ENCODE results near the gene SERPINA3.

GRCh38 chr14:94631536-94632304, 19.5 kb downstream of the SERPINA3 start:
- TF ChIP-seq, protein P1, sequence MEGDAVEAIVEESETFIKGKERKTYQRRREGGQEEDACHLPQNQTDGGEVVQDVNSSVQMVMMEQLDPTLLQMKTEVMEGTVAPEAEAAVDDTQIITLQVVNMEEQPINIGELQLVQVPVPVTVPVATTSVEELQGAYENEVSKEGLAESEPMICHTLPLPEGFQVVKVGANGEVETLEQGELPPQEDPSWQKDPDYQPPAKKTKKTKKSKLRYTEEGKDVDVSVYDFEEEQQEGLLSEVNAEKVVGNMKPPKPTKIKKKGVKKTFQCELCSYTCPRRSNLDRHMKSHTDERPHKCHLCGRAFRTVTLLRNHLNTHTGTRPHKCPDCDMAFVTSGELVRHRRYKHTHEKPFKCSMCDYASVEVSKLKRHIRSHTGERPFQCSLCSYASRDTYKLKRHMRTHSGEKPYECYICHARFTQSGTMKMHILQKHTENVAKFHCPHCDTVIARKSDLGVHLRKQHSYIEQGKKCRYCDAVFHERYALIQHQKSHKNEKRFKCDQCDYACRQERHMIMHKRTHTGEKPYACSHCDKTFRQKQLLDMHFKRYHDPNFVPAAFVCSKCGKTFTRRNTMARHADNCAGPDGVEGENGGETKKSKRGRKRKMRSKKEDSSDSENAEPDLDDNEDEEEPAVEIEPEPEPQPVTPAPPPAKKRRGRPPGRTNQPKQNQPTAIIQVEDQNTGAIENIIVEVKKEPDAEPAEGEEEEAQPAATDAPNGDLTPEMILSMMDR (IDR thresholded peaks at IDR 0.05): no peak
- TF ChIP-seq POLR2A (IDR thresholded peaks at IDR 0.05): no peak
